ENCODE measurements around the gene TMEM272.

DNA sequence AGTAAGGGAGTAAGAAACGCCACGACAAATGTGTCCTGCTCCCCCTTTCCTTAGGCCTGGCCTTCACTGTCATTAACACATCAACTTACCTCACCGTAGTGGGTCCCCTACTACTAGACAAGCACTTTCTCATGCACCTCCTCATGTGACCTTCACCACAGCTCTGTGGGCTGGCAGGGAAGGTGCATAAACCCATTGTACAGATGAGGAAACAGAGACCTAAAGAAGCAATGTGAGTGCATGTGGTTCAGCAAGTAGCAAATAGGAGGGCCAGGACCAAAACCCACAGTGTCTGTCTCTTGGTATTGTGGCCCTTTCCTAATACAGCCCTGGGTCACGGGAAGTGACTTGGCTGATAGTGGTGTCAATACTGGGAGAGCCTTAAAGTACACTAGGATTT lies 22.1 kb upstream of the TMEM272 start:
- TF ChIP-seq POLR2A (IDR thresholded peaks at IDR 0.05; ENCODE audit: low read depth, low read length) (no peak), TAF1 (IDR thresholded peaks at IDR 0.05; ENCODE audit: borderline replicate concordance, low read depth, low read length) (no peak)

Measured in GM12892 (cell line).